IMR-90 (cell line): ENCODE results near the gene BRPF1. TPM values are rescaled to one million over a fixed set of nuclear protein-coding genes. Genes with fewer than 3 reads are reported as not detected.

ENCODE experiments used
- ATAC-seq: fragments of 200-7000 bp; cut with Tn5 transposase; 2 replicates; pipeline ENCODE4 v1.9.1; 2020; ENCODE audit warnings: low read depth, mild to moderate bottlenecking, moderate library complexity
- BruUV-seq: library from RNA; stranded (reverse); fragments of 400-500 nt; replicated peaks from 2 replicates; lab custom pipeline; 2021; lab: Mats Ljungman, UMichigan
- CTCF ChIA-PET: fragments of 300-600 bp; formaldehyde crosslinking; extraction: SDS; loops from one replicate; lab custom pipeline; 2021; ENCODE audit warnings: antibody characterized with exemption; lab: Yijun Ruan, JAX
- POLR2A ChIA-PET: fragments of 300-600 bp; sonication (Branson Sonifier 250); formaldehyde crosslinking; loops from one replicate; lab custom pipeline; 2022; ENCODE audit warnings: antibody characterized with exemption; ENCODE audit not compliant: unreplicated experiment; lab: Charles Lee
- DNase-seq: peaks from one replicate; pipeline ENCODE4 v3.0.0; 2013
- H2AFZ ChIP-seq: replicated peaks from 2 replicates; pipeline ENCODE3; 2013; ENCODE audit warnings: low read length, mild to moderate bottlenecking; ENCODE audit not compliant: poor library complexity
- H2AK5ac ChIP-seq: 2 replicates; pipeline ENCODE4 v1.6.1; 2013; ENCODE audit warnings: low read depth, low read length, inconsistent platforms
- H2AK9ac ChIP-seq: replicated peaks from 2 replicates; pipeline ENCODE3; 2013; ENCODE audit warnings: mild to moderate bottlenecking, low read depth, low read length, moderate library complexity; ENCODE audit not compliant: poor library complexity
- H2BK120ac ChIP-seq: 2 replicates; pipeline ENCODE4 v1.6.1; 2013; ENCODE audit warnings: low read depth, low read length, inconsistent platforms
- H2BK15ac ChIP-seq: 3 replicates; pipeline ENCODE4 v1.6.1; 2013; ENCODE audit warnings: low read depth, low read length, inconsistent platforms
- H2BK20ac ChIP-seq: 2 replicates; pipeline ENCODE4 v1.6.1; 2013; ENCODE audit warnings: low read depth, mild to moderate bottlenecking, inconsistent platforms, low read length, moderate library complexity
- H2BK5ac ChIP-seq: 2 replicates; pipeline ENCODE4 v1.6.1; 2013; ENCODE audit warnings: mild to moderate bottlenecking, low read depth, low read length, inconsistent platforms; ENCODE audit not compliant: poor library complexity, severe bottlenecking
- H3K14ac ChIP-seq: replicated peaks from 2 replicates; pipeline ENCODE4 v1.6.1; 2013; ENCODE audit warnings: low read depth, low read length, inconsistent platforms
- H3K18ac ChIP-seq: 2 replicates; pipeline ENCODE4 v1.6.1; 2013; ENCODE audit warnings: low read depth, low read length, control low read depth
- H3K23ac ChIP-seq: 2 replicates; pipeline ENCODE4 v1.6.1; 2013; ENCODE audit warnings: low read depth, low read length, inconsistent platforms
- H3K27ac ChIP-seq: 2 replicates; pipeline ENCODE4 v1.5.1; 2013; ENCODE audit warnings: mild to moderate bottlenecking, control low read depth, low read length; ENCODE audit not compliant: insufficient read depth
- H3K27me3 ChIP-seq: 2 replicates; pipeline ENCODE4 v1.6.1; 2013; ENCODE audit warnings: low read length; ENCODE audit not compliant: control insufficient read depth, insufficient read depth
- H3K36me3 ChIP-seq: 2 replicates; pipeline ENCODE4 v1.6.1; 2013; ENCODE audit warnings: low read length, mixed read lengths; ENCODE audit not compliant: control insufficient read depth, insufficient read depth
- H3K4ac ChIP-seq: 2 replicates; pipeline ENCODE4 v1.6.1; 2013; ENCODE audit warnings: low read depth, low read length, inconsistent platforms
- H3K4me1 ChIP-seq: 2 replicates; pipeline ENCODE4 v1.6.1; 2013; ENCODE audit warnings: low read length, mixed read lengths; ENCODE audit not compliant: control insufficient read depth, insufficient read depth
- H3K4me2 ChIP-seq: 2 replicates; pipeline ENCODE4 v1.6.1; 2013; ENCODE audit warnings: low read depth, mild to moderate bottlenecking, control low read depth, low read length, moderate library complexity
- H3K4me3 ChIP-seq: 2 replicates; pipeline ENCODE4 v1.5.1; 2013; ENCODE audit warnings: low read depth, mild to moderate bottlenecking, control low read depth, low read length, moderate library complexity; ENCODE audit not compliant: insufficient read depth
- H3K56ac ChIP-seq: 2 replicates; pipeline ENCODE4 v1.6.1; 2013; ENCODE audit warnings: low read length, inconsistent platforms; ENCODE audit not compliant: insufficient read depth; ENCODE audit errors: extremely low read depth
- H3K79me1 ChIP-seq, 2 experiments: 2 replicates each; pipeline ENCODE4 v1.6.1; 2013; ENCODE audit warnings: low read length in 2 of 2, inconsistent platforms in 1 of 2, low read depth in 1 of 2
- H3K9ac ChIP-seq: 2 replicates; pipeline ENCODE4 v1.6.1; 2013; ENCODE audit warnings: low read depth, low read length, control low read depth
- H3K9me1 ChIP-seq: 2 replicates; pipeline ENCODE4 v1.6.1; 2013; ENCODE audit warnings: low read length, inconsistent platforms; ENCODE audit not compliant: insufficient read depth
- H3K9me3 ChIP-seq: 2 replicates; pipeline ENCODE4 v1.6.1; 2013; ENCODE audit warnings: low read length; ENCODE audit not compliant: control insufficient read depth, insufficient read depth
- H4K20me1 ChIP-seq: 2 replicates; pipeline ENCODE4 v1.6.1; 2013; ENCODE audit warnings: low read length, inconsistent platforms; ENCODE audit not compliant: insufficient read depth
- H4K5ac ChIP-seq: 2 replicates; pipeline ENCODE4 v1.6.1; 2013; ENCODE audit warnings: mild to moderate bottlenecking, low read depth, low read length, control low read depth
- H4K8ac ChIP-seq, 2 experiments: 2 replicates each; pipeline ENCODE4 v1.6.1; 2013; ENCODE audit warnings: low read depth in 2 of 2, low read length in 2 of 2, control low read depth in 1 of 2, inconsistent platforms in 1 of 2
- H4K91ac ChIP-seq: 2 replicates; pipeline ENCODE4 v1.6.1; 2013; ENCODE audit warnings: low read depth, low read length, inconsistent platforms; ENCODE audit not compliant: insufficient read depth
- FOS ChIP-seq: fragments of 150-350 bp; IDR thresholded peaks from 2 replicates; pipeline ENCODE4 v1.6.1; 2016; ENCODE audit warnings: low read depth, low read length
- MAZ ChIP-seq: IDR thresholded peaks from 2 replicates; pipeline ENCODE4 v1.6.1; 2012; ENCODE audit warnings: low read depth, mild to moderate bottlenecking, low read length, improper control_type of control experiment, moderate library complexity, borderline replicate concordance
- RFX5 ChIP-seq: IDR thresholded peaks from 2 replicates; pipeline ENCODE4 v1.8.0; 2012; ENCODE audit warnings: low read depth, mild to moderate bottlenecking, low read length, moderate library complexity
- WGBS, 2 experiments: methylation state at CpG; one replicate each; pipeline versions ENCODE4 v1.1.5 to v1.1.7; 2013; ENCODE audit warnings: missing lambda C conversion rate in 2 of 2; ENCODE audit not compliant: insufficient read length in 1 of 2; ENCODE audit errors: extremely low coverage in 2 of 2; 5-methylcytosine and 5-hydroxymethylcytosine counted together
- dilution Hi-C: fragments of 300-500 bp; cut with HindIII; formaldehyde crosslinking; loops from one replicate; pipeline ENCODE4 v1.14.3; 2018; ENCODE audit warnings: low sequenced_read_pairs; ENCODE audit not compliant: unreplicated experiment
- in situ Hi-C: fragments of 300-500 bp; cut with MboI; formaldehyde crosslinking; loops from 3 replicates; pipeline ENCODE4 v1.14.3; 2019; ENCODE audit warnings: low sequenced_read_pairs, inconsistent platforms, mixed read lengths
- intact Hi-C: fragments of 100-400 bp; cut with micrococcal nuclease; formaldehyde crosslinking; loops from 2 replicates; pipeline ENCODE4 v1.10.0; 2022
- polyA plus RNA-seq, 3 experiments: library from polyadenylated mRNA; depleted of rRNA; stranded (reverse); fragments of >200 nt; gene quantifications; 2 replicates each; pipeline ENCODE4 v1.2.3, GENCODE V29; 2012; ENCODE audit warnings: low replicate concordance in 1 of 3
- total RNA-seq: library from RNA; depleted of rRNA; stranded (reverse); fragments of >200 nt; gene quantifications from 2 replicates; pipeline ENCODE4 v1.2.3, GENCODE V29; 2012
- TF ChIP-seq, protein P1 (sequence below): fragments of 150-350 bp; IDR thresholded peaks from 2 replicates; pipeline ENCODE4 v1.6.1; 2017; ENCODE audit warnings: mild to moderate bottlenecking, antibody characterized with exemption, low read length, low read depth

Gene BRPF1
- total and polyA plus RNA-seq, 2 of the 4 experiments (the other 2 are of a cell fraction), result 13.6 to 15.6 TPM

DNA sequence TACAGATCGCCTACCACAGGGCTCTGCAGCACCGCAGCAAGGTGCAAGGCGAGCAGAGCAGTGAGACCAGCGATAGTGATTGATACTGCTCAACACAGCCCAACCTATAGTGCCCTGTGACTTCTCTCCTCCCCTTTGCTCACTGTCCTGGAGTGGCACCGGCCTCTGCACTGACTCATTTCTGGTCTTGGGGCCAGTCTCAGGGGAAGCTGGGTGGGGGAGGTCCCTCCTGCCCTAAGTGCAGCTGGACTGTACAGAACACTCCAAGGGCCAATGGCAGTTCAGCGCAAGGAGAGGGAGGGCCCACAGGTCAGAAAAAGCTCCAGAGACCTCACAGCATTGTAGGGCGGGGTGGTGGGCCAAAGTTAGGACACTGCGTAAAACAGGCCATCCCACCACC, 15.7 kb downstream of the BRPF1 start:
- Histone ChIP-seq H3K4me1 (peaks cover 20% of the 10 kb centered on the region), H3K18ac (no peak overlapping the region; the same call in 1 of the 2 replicates), H3K9me1 (peaks cover 17% of the 10 kb centered on the region), H2BK15ac (0 out of 3 replicates have a peak overlapping the region, but pooled peaks have one; percentile 11), H4K8ac (peak overlapping the region in 1 of 2 experiments; percentile 13; a peak in 1 of 4 replicates), H2AFZ (peak overlapping the region; percentile 55), H3K27me3 (no peaks in the 10 kb centered on the region), H2BK20ac (no peak overlapping the region), H2AK9ac (peak overlapping the region; percentile 79), H4K20me1 (no peaks in the 10 kb centered on the region), H2BK120ac (peak overlapping the region; percentile 26; the same call in 1 of the 2 replicates), H3K9ac (no peak overlapping the region), H2BK5ac (peak overlapping the region; percentile 79), H3K4me3 (no peak overlapping the region), H4K5ac (peak overlapping the region; percentile 37; the same call in 1 of the 2 replicates), H3K14ac (no peak overlapping the region), H3K4ac (peak overlapping the region; percentile 62), H3K23ac (no peak overlapping the region), H3K79me1 (peaks cover 17 to 42% of the 10 kb centered on the region in 2 experiments), H2AK5ac (peak overlapping the region; percentile 63), H3K4me2 (peak overlapping the region; percentile 15; the same call in 1 of the 2 replicates), H3K9me3 (no peaks in the 10 kb centered on the region), H3K36me3 (peaks cover 58% of the 10 kb centered on the region), H4K91ac (no peak overlapping the region; the same call in 1 of the 2 replicates), H3K56ac (no peak overlapping the region), H3K27ac (peak overlapping the region; percentile 47)
- TSS peak; percentile 29 for BruUV-seq
- intact Hi-C loops (no loop called here), in situ Hi-C loops (no loop called here), dilution Hi-C loops (no loop called here)
- DNase-seq (peak; percentile 52), ATAC-seq (peak; percentile 4; the same call in 1 of the 2 replicates)
- CTCF ChIA-PET, result no interaction called here
- POLR2A ChIA-PET, result no interaction called here
- WGBS, 2 experiments, result 93% methylated on average over 2 of the region's 8 CpGs; no CpG with 5 or more reads in 1 of the 2 experiments
- TF ChIP-seq RFX5 (no peak), FOS (peak; percentile 24; the same call in 1 of the 2 replicates), MAZ (0 out of 2 replicates have a peak, but pooled peaks have one; percentile 28)
- TF ChIP-seq, protein P1, sequence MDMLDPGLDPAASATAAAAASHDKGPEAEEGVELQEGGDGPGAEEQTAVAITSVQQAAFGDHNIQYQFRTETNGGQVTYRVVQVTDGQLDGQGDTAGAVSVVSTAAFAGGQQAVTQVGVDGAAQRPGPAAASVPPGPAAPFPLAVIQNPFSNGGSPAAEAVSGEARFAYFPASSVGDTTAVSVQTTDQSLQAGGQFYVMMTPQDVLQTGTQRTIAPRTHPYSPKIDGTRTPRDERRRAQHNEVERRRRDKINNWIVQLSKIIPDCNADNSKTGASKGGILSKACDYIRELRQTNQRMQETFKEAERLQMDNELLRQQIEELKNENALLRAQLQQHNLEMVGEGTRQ, result no peak
